Inflammatory macrophage (primary cell): Measurements from ENCODE around the gene ARGLU1.

Experiments used
- DNase-seq, 2 donors: peaks; one replicate each; pipeline ENCODE4 v3.0.0-alpha.2; 2020 to 2022

Gene ARGLU1

DNA sequence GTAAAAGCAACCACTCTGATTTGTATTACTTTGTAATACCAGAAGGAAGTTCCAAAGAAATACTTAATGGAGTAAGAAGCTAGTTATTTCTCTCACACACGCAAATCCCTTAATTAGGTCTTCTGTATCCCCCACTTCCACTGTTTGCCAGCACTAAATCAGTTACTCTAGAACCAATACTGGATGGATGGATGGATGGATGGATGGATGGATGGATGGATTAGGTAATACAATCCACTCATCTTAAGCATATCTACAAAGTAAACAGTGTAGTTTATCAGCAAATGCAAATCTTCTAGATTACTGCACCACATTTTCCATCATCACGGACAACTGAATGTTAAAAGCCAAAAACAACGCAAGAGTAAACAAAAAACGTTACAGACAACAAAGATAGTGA, 27.3 kb downstream of the ARGLU1 start:
- no peak for DNase-seq

GRCh38 chr13:106537521-106537920, 30.4 kb downstream of the ARGLU1 start:
- no peak for DNase-seq

GRCh38 chr13:106536244-106537034, 31.5 kb downstream of the ARGLU1 start:
- peak; percentile 76 to 89 for DNase-seq

GRCh38 chr13:106535552-106536243, 32.2 kb downstream of the ARGLU1 start, which contains the start of gene EFNB2:
Gene EFNB2 (minus strand): TSS chr13:106535662. CDS start chr13:106534964, 698 bp downstream.
- DNase-seq = peak; percentile 88 to 94

DNA sequence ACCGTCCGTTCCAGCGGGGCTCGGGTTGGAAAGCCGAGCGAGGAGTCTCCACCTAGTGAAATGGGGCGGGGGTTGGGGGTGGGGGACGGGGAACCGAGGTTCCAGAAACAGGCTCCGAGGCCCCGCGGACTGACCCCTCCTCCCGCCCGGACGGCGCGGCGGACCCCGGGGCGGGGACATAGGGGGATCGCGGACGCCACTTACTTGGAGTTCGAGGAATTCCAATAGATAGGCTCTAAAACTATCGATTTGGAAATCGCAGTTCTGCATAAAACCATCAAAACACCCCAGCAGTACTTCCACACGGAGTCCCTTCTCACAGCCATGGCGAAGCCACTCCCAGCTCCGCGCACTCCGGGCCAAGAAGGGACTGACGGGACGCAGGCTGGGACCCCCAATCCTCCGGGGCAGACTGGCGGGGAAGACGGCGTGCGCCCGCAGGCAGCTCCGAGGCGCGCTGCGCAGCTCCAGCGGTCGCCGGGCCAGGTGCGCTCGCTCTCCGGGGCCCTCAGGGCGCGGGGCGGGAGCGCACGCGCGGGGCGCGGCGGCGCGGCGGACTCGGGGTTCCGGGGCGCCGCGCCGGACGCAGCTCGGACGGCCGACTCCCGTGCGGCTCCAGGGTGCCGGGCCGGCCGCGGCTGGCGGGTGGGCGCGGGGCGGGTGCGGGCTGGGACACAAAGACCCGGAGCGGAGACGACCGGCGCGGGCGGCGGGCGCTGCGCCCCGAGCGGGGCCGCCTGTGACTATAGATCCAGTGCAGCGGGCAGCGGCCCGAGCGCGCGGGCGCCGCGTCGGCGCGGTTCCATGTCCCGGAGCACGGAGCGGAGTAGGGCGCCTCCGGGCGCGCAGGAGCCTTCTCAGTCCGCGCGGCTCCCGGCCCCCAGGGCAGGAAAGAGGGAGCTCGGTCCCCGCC, 33.0 kb downstream of the ARGLU1 start:
- no peak for DNase-seq

- DNase-seq = no peak
Measured at GRCh38 chr13:106533943-106534638, 33.8 kb downstream of the ARGLU1 start.

DNA sequence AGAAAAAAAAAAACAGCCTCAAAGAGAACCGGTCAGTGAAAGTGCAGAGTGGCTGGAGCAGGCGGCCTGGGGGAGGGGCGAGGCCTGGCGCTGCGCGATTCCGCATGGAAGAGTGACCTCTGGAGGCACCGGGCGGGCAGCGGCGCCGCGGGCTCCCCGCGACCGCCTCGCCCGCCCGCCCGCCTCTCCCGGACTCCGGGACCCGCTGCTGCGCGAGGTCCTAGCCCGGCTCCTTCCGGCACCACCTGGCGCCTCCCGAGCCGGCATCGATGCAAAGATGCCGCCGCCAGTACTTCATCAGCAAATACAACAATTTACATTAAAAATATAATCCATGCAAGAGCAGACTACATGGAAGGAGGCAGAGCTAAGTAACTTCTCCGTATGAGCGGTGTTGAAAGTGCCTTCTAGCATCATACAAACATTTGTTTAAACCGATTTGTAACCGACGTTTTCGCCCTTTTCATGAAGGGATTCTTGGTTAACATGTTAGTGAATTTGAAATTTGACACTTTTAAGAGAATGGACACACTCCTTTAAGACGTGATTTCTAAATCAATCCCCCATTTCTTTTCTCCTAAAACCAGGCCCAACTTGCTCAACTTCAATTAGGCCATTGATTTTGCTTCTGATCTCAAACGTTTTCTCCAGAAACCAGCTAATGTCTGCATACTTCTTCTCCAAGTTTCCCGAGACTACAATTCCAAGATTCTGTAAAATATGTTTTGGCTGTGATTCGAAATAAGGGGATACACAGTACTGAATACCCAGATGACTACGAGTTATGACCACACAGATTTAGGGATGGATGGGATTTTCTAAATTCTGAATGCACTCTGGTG, 34.6 kb downstream of the ARGLU1 start:
- DNase-seq = peak; percentile 29 to 60

DNA sequence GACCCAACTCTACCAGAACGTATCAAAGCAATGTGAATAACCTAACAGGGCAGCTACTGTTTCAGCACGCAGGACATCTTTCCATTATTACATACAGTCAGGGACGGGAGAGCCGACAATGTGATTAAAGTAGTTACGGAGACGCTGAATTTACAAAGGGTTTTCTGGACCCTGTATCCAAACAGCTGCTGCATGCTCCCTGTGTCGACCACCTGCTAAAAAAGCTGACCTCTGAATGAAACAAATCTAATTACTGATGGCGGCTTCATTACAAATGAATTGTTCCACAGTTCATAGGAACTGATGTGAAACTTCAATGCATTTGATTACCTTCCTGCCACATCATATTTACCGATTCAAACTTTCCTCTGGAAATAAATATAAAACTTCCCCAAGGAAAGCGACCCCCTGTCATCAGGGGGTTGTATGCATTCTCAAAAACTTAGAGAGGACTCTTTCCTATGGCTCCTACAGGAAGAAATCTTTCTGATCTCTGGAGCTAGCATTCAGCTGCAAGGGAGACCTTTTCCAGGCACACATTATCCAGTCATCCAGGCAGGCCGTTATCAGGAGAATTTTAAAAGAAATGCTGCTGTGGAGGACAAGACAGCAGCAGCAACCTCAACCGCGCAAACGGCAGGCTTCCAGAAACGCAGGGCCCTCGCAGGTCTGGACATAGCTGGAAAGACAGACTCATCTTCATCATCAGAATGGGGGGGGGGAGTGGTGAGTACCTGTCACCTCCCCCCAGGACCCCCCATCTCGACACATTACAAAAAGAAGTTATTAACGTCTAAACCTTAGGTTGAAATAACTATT, 35.6 kb downstream of the ARGLU1 start:
- no peak for DNase-seq

DNA sequence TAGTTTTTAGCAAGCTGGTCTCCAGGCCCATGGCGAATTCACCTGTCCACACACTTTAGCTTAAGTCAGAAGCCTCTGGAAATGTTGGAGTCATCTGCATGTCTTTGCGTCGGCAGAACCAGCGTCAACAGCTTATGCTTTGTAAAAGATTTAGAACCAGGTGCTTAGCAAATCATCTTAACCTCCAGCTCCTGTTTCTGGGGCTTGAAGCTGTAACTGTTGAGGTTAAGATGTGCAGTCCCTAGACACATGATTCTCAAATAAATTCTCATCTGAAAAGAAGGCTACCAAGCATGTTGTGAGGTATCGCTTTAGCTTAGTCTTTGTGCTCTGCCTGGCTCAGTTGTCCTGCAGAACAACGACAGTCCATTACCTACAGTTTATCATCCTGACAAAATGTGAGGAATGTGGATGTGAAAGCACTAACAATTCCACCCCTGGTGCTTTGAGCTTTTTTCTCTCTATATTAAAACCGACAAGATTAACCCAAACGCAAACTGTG, 36.9 kb downstream of the ARGLU1 start:
- no peak for DNase-seq

- no peak for DNase-seq
Measured at GRCh38 chr13:106530171-106530851, 37.6 kb downstream of the ARGLU1 start.

GRCh38 chr13:106529415-106530170, 38.3 kb downstream of the ARGLU1 start:
- no peak for DNase-seq

- DNase-seq = no peak
Measured at GRCh38 chr13:106528718-106529414, 39.1 kb downstream of the ARGLU1 start.

DNA sequence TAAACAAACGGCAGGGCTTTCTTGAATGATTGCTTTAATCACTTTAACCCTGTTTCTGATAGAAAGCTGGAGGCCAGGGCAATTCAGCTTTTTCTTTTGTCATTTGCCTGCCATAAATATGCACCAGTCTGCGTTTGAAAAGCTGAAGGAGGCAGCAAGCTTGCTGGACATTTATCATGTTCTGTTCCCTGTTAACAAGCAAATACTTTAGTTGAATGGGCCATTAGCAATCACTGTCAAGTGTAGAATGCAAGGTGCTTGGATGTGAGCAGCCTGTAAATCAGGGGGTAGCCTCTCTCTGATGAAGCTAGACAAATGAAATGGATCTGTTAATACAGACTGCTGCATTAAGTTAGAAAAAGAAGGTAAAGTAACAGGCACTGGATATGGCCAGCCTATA, 40.1 kb downstream of the ARGLU1 start:
- no peak for DNase-seq

DNA sequence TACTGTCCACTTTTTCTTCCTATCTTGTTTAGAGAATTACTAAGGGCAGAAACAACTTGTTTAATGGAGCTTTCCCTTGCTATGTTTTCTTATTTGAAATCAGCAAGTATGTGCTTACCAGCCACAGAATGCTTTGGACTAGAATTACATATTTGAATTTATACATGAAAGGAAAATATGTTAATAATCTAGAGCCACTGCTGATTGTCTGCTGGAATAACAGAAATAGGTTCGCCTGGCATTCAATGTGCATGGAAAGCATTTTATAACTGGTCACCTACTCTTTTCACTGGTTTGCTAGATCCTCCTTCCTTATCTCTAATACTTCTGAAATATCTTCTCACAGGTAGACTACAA, 40.5 kb downstream of the ARGLU1 start:
- no peak for DNase-seq

- no peak for DNase-seq
Measured at GRCh38 chr13:106526738-106527444, 41.0 kb downstream of the ARGLU1 start.

DNA sequence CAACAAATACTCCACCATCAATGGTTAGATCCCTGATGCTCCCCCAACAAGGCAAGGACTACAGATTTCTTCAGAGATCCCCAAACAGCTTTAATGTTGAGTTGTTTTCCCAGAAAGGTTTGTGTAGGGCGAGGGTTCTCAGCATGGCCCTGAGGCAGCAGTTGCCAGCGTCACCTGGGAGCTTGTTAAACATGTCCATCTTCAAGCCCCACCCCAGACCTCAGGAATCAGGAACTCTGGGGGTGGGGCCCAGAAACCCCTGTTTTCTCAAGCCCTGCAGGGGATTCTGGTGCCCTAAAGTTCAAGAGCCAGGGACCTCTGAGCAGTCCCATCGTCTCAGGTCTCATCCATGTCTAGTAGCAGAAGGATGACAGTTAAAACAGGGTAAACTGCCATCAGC, 42.1 kb downstream of the ARGLU1 start:
- DNase-seq = no peak

DNA sequence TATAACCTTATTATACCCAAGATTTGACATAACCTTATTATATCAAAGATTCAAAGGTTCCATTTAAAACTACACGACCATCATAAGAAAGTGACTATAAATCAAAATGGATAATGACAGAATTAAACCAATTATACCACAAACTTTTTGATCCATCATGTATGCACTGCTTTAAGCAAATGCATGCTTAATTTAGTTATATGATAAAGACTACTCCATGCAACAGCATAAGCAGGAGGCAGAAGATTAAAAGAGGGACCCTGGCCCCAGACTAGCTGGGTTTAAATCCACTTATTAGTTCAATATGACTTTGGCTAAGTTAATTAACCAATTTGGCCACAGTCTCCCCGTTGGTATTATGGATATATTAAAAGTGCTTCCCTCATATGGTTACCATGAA, 43.8 kb downstream of the ARGLU1 start:
- DNase-seq = no peak

GRCh38 chr13:106523576-106523975, 44.4 kb downstream of the ARGLU1 start:
- no peak for DNase-seq
